Lung (tissue), 12 donors: Measurements from ENCODE around the gene OR2F2. TPM values are rescaled to one million over a fixed set of nuclear protein-coding genes. Genes with fewer than 3 reads are reported as not detected.

Source experiments
- ATAC-seq: fragments of 200-7000 bp; cut with Tn5 transposase; one replicate; pipeline ENCODE4 v1.9.1; 2020; ENCODE audit warnings: moderate number of reproducible peaks; ENCODE audit not compliant: insufficient read depth, low FRiP score
- DNase-seq, 3 donors: peaks; one replicate each; pipeline ENCODE4 v3.0.0-alpha.2; 2013 to 2017
- H3K27ac ChIP-seq, 2 donors: one replicate each; pipeline ENCODE4 v1.5.1; 2013; ENCODE audit warnings: mild to moderate bottlenecking in 2 of 2, moderate library complexity in 2 of 2, control low read depth in 1 of 2, inconsistent platforms in 1 of 2, low read depth in 1 of 2, low read length in 1 of 2
- H3K27me3 ChIP-seq, 3 donors: one replicate each; pipeline ENCODE4 v1.5.1; 2013; ENCODE audit warnings: low read length in 2 of 3; ENCODE audit not compliant: control insufficient read depth in 3 of 3, insufficient read depth in 3 of 3
- H3K36me3 ChIP-seq, 4 donors: one replicate each; pipeline ENCODE4 v1.5.1; 2013; ENCODE audit warnings: low read length in 4 of 4, mild to moderate bottlenecking in 1 of 4, moderate library complexity in 1 of 4; ENCODE audit not compliant: control insufficient read depth in 4 of 4, insufficient read depth in 4 of 4
- H3K4me1 ChIP-seq, 5 donors: one replicate each; pipeline ENCODE4 v1.5.1; 2013; ENCODE audit warnings: low read length in 5 of 5, mild to moderate bottlenecking in 2 of 5, moderate library complexity in 1 of 5; ENCODE audit not compliant: control insufficient read depth in 5 of 5, insufficient read depth in 5 of 5
- H3K4me3 ChIP-seq: one replicate; pipeline ENCODE4 v1.5.1; 2013; ENCODE audit warnings: mild to moderate bottlenecking, control low read depth, moderate library complexity
- H3K9ac ChIP-seq, 2 donors: one replicate each; pipeline ENCODE4 v1.5.1; 2013; ENCODE audit warnings: low read length in 2 of 2, control low read depth in 1 of 2; ENCODE audit not compliant: insufficient read depth in 1 of 2
- H3K9me3 ChIP-seq, 4 donors: one replicate each; pipeline ENCODE4 v1.5.1; 2013; ENCODE audit warnings: low read length in 3 of 4, mild to moderate bottlenecking in 1 of 4, moderate library complexity in 1 of 4; ENCODE audit not compliant: control insufficient read depth in 4 of 4, insufficient read depth in 3 of 4
- CTCF ChIP-seq: IDR thresholded peaks from 2 replicates; pipeline ENCODE4 v1.5.1; 2012; ENCODE audit warnings: mild to moderate bottlenecking; ENCODE audit errors: control extremely low read depth, extremely low read depth
- WGBS, 2 donors: extraction: QIAGEN DNeasy Blood & Tissue Kit; methylation state at CpG; one replicate each; pipeline ENCODE4 v1.1.7; 2013; 5-methylcytosine and 5-hydroxymethylcytosine counted together
- polyA plus RNA-seq, 2 donors: library from polyadenylated mRNA; stranded (reverse); fragments of 200-250 nt; gene quantifications; one replicate each; pipeline ENCODE4 v1.2.1, GENCODE V29; 2013
- total RNA-seq, 2 donors: library from RNA; depleted of rRNA in 1 of 2; stranded (reverse); fragments of >200 nt in 1 of 2; gene quantifications; one replicate each; pipeline ENCODE4 v1.2.1, GENCODE V29; 2014 to 2021
- donor health status: control.
- donor health status: control.
- donor health status: Bipolar disorder and iron deficiency.
- donor health status: healthy.
- donor health status: DM: yes; HTN: yes; CAD: no.

Gene OR2F2
- total and polyA plus RNA-seq, 4 donors: not detected

- Histone ChIP-seq H3K4me3 (no peak overlapping the region), H3K4me1 (peaks cover 3 to 34% (median 15%) of the 10 kb centered on the region in 5 donors), H3K9me3 (no peaks in the 10 kb centered on the region), H3K27ac (no peak overlapping the region), H3K36me3 (no peaks in the 10 kb centered on the region), H3K9ac (no peak overlapping the region), H3K27me3 (no peaks in the 10 kb centered on the region)
- 94 to 96% methylated on average over 5 of the region's 5 CpGs for WGBS, 2 donors
- ATAC-seq (no peak), DNase-seq (no peak)
- TF ChIP-seq CTCF: no peak
Measured at GRCh38 chr7:143906895-143907294, 28.1 kb upstream of the OR2F2 start.

GRCh38 chr7:143908120-143908519 lies 26.9 kb upstream of the OR2F2 start:
- no peak overlapping the region for H3K9ac ChIP-seq
- ATAC-seq (no peak), DNase-seq (peak in 2 of 3 donors; percentile 46 to 60)
- TF ChIP-seq CTCF: no peak
- H3K4me3 ChIP-seq: no peak overlapping the region
- H3K27ac ChIP-seq: no peak overlapping the region
- no peaks in the 10 kb centered on the region for H3K36me3 ChIP-seq
- H3K9me3 ChIP-seq: no peaks in the 10 kb centered on the region
- 70 to 79% methylated on average over 5 of the region's 5 CpGs for WGBS, 2 donors
- H3K4me1 ChIP-seq: peaks cover 3 to 46% (median 15%) of the 10 kb centered on the region in 5 donors
- H3K27me3 ChIP-seq: no peaks in the 10 kb centered on the region

- peaks cover 2 to 47% (median 10%) of the 10 kb centered on the region in 5 donors for H3K4me1 ChIP-seq
- H3K36me3 ChIP-seq: no peaks in the 10 kb centered on the region
- WGBS, 2 donors: 74 to 88% methylated on average over 3 of the region's 3 CpGs
- no peak for TF ChIP-seq CTCF
- DNase-seq (peak in 1 of 3 donors; percentile 60), ATAC-seq (no peak)
- H3K9ac ChIP-seq: no peak overlapping the region
- no peaks in the 10 kb centered on the region for H3K27me3 ChIP-seq
- no peak overlapping the region for H3K4me3 ChIP-seq
- H3K27ac ChIP-seq: no peak overlapping the region
- no peaks in the 10 kb centered on the region for H3K9me3 ChIP-seq
Measured at GRCh38 chr7:143909863-143910262, 25.2 kb upstream of the OR2F2 start.
